Common myeloid progenitor, CD34-positive (primary cell): ENCODE results near the gene TLCD3B.

Source experiments
- CTCF ChIA-PET: fragments of 350-600 bp; sonication (Branson Sonifier 250); formaldehyde crosslinking; loops from one replicate; lab custom pipeline; 2021; ENCODE audit warnings: antibody characterized with exemption; lab: Charles Lee
- POLR2A ChIA-PET: fragments of 350-600 bp; sonication (Branson Sonifier 250); formaldehyde crosslinking; loops from one replicate; lab custom pipeline; 2021; ENCODE audit warnings: antibody characterized with exemption; lab: Charles Lee
- DNase-seq, 3 donors: peaks; one replicate each; pipeline versions ENCODE4 v3.0.0 to v3.0.0-alpha.2; 2013
- H3K27ac ChIP-seq, 2 experiments: 1 replicate in 1 of 2; 2 replicates in 1 of 2; pipeline ENCODE4 v1.7.0; 2013; ENCODE audit warnings: inconsistent platforms in 2 of 2, low read length in 2 of 2, mild to moderate bottlenecking in 2 of 2, low read depth in 1 of 2, moderate library complexity in 1 of 2; ENCODE audit not compliant: severe bottlenecking in 2 of 2, insufficient read depth in 1 of 2, poor library complexity in 1 of 2
- H3K27me3 ChIP-seq, 5 experiments: replicated peaks in 2 of 5; 1 replicate in 3 of 5; 2 replicates in 2 of 5; pipeline versions ENCODE4 v1.6.1 to v1.7.0; 2013; ENCODE audit warnings: low read length in 4 of 5, mild to moderate bottlenecking in 2 of 5, moderate library complexity in 2 of 5, inconsistent platforms in 1 of 5; ENCODE audit not compliant: insufficient read depth in 5 of 5, control insufficient read depth in 4 of 5
- H3K36me3 ChIP-seq, 4 experiments: 1 replicate in 2 of 4; 2 replicates in 2 of 4; pipeline versions ENCODE4 v1.6.1 to v1.7.0; 2013; ENCODE audit warnings: low read length in 3 of 4, control low read depth in 1 of 4, mild to moderate bottlenecking in 1 of 4; ENCODE audit not compliant: control insufficient read depth in 4 of 4, insufficient read depth in 4 of 4
- H3K4me1 ChIP-seq, 4 experiments: 1 replicate in 3 of 4; 2 replicates in 1 of 4; pipeline versions ENCODE4 v1.6.1 to v1.7.1; 2013; ENCODE audit warnings: low read length in 3 of 4, mild to moderate bottlenecking in 3 of 4, control low read depth in 1 of 4, inconsistent platforms in 1 of 4, moderate library complexity in 1 of 4; ENCODE audit not compliant: control insufficient read depth in 4 of 4, insufficient read depth in 4 of 4; ENCODE audit errors: control extremely low read depth in 1 of 4
- H3K4me3 ChIP-seq, 7 experiments: 1 replicate in 4 of 7; 2 replicates in 3 of 7; pipeline versions ENCODE4 v1.5.1 to v1.7.0; 2013; ENCODE audit warnings: mild to moderate bottlenecking in 7 of 7, low read length in 6 of 7, moderate library complexity in 6 of 7, inconsistent platforms in 2 of 7, low read depth in 2 of 7, control low read depth in 1 of 7; ENCODE audit not compliant: insufficient read depth in 4 of 7, control insufficient read depth in 1 of 7; ENCODE audit errors: extremely low read depth in 1 of 7
- H3K9me3 ChIP-seq, 5 experiments: 1 replicate in 4 of 5; 2 replicates in 1 of 5; pipeline versions ENCODE4 v1.6.1 to v1.7.1; 2013; ENCODE audit warnings: low read length in 4 of 5, mild to moderate bottlenecking in 2 of 5, inconsistent platforms in 1 of 5, low read depth in 1 of 5, moderate library complexity in 1 of 5; ENCODE audit not compliant: control insufficient read depth in 4 of 5, insufficient read depth in 2 of 5; ENCODE audit errors: control extremely low read depth in 1 of 5
- WGBS: methylation state at CpG from one replicate; pipeline ENCODE4 v1.1.5; 2013; ENCODE audit not compliant: insufficient coverage; 5-methylcytosine and 5-hydroxymethylcytosine counted together

The TLCD3B gene

GRCh38 chr16:29990034-29990433, 41.0 kb downstream of the TLCD3B start:
- Histone ChIP-seq H3K27me3 (no peaks in the 10 kb centered on the region), H3K36me3 (peaks cover 15 to 89% (median 65%) of the 10 kb centered on the region in 4 experiments), H3K27ac (no peak overlapping the region), H3K9me3 (no peaks in the 10 kb centered on the region), H3K4me3 (no peak overlapping the region), H3K4me1 (peaks cover 0 to 12% (median 8%) of the 10 kb centered on the region in 4 experiments)
- ChIA-PET CTCF (interaction anchor here (0.8 kb wide), 1 partner anchor 14 kb away, joined by 3 read pairs; no protein-coding TSS in a partner anchor), POLR2A (no interaction called here)
- no CpG with 5 or more reads among the region's 2 CpGs for WGBS
- no peak for DNase-seq

GRCh38 chr16:29989111-29989858, 41.8 kb downstream of the TLCD3B start:
- 98% methylated on average over 18 of the region's 23 CpGs for WGBS
- Histone ChIP-seq H3K4me3 (no peak overlapping the region), H3K4me1 (peaks cover 0 to 4% (median under 1%) of the 10 kb centered on the region in 4 experiments), H3K27me3 (no peaks in the 10 kb centered on the region), H3K9me3 (no peaks in the 10 kb centered on the region), H3K36me3 (peaks cover 15 to 97% (median 72%) of the 10 kb centered on the region in 4 experiments), H3K27ac (no peak overlapping the region)
- no peak for DNase-seq
- POLR2A ChIA-PET, result interaction anchor here (0.5 kb wide), 1 partner anchor 53 kb away, joined by 3 read pairs; no protein-coding TSS in a partner anchor
- CTCF ChIA-PET, result interaction anchor here (0.8 kb wide), 1 partner anchor 14 kb away, joined by 3 read pairs; no protein-coding TSS in a partner anchor

- CTCF ChIA-PET, result no interaction called here
- H3K27me3 ChIP-seq, result no peaks in the 10 kb centered on the region
- H3K27ac ChIP-seq, result no peak overlapping the region
- no peaks in the 10 kb centered on the region for H3K4me1 ChIP-seq
- DNase-seq, result no peak
- POLR2A ChIA-PET, result no interaction called here
- 98% methylated on average over 15 of the region's 17 CpGs for WGBS
- no peak overlapping the region for H3K4me3 ChIP-seq
- no peaks in the 10 kb centered on the region for H3K9me3 ChIP-seq
- H3K36me3 ChIP-seq, result peaks cover 18 to 99% (median 79%) of the 10 kb centered on the region in 4 experiments
Measured at GRCh38 chr16:29988346-29989075, 42.6 kb downstream of the TLCD3B start.

- no peak overlapping the region for H3K27ac ChIP-seq
- H3K4me3 ChIP-seq, result no peak overlapping the region
- no peaks in the 10 kb centered on the region for H3K27me3 ChIP-seq
- POLR2A ChIA-PET, result no interaction called here
- no peaks in the 10 kb centered on the region for H3K9me3 ChIP-seq
- DNase-seq, result no peak
- H3K4me1 ChIP-seq, result no peaks in the 10 kb centered on the region
- H3K36me3 ChIP-seq, result peaks cover 18 to 99% (median 77%) of the 10 kb centered on the region in 4 experiments
- 99% methylated on average over 28 of the region's 35 CpGs for WGBS
- CTCF ChIA-PET, result interaction anchor here (1.1 to 1.5 kb wide), 3 partner anchors 10 to 19 kb away, joined by 3 to 5 read pairs (median 4); no protein-coding TSS in a partner anchor
Measured at GRCh38 chr16:29987371-29988085, 43.5 kb downstream of the TLCD3B start.

- ChIA-PET POLR2A (no interaction called here), CTCF (interaction anchor here (1.1 to 1.5 kb wide), 3 partner anchors 9 to 20 kb away, joined by 3 to 5 read pairs (median 4); no protein-coding TSS in a partner anchor)
- Histone ChIP-seq H3K36me3 (peaks cover 16 to 99% (median 77%) of the 10 kb centered on the region in 4 experiments), H3K27ac (no peak overlapping the region), H3K9me3 (no peaks in the 10 kb centered on the region), H3K27me3 (no peaks in the 10 kb centered on the region), H3K4me3 (no peak overlapping the region), H3K4me1 (no peaks in the 10 kb centered on the region)
- no peak for DNase-seq
- WGBS, result 100% methylated on average over 2 of the region's 5 CpGs
Measured at GRCh38 chr16:29986931-29987330, 44.1 kb downstream of the TLCD3B start.

GRCh38 chr16:29986231-29986630, 44.8 kb downstream of the TLCD3B start:
- ChIA-PET POLR2A (no interaction called here), CTCF (interaction anchor here (0.6 to 1.5 kb wide), 6 partner anchors 9 to 69 kb away, joined by 3 to 5 read pairs (median 3); no protein-coding TSS in a partner anchor)
- H3K9me3 ChIP-seq, result no peaks in the 10 kb centered on the region
- no peaks in the 10 kb centered on the region for H3K27me3 ChIP-seq
- no peak overlapping the region for H3K27ac ChIP-seq
- DNase-seq, result no peak
- 100% methylated on average over 19 of the region's 20 CpGs for WGBS
- H3K4me3 ChIP-seq, result no peak overlapping the region
- H3K36me3 ChIP-seq, result peaks cover 12 to 99% (median 75%) of the 10 kb centered on the region in 4 experiments
- no peaks in the 10 kb centered on the region for H3K4me1 ChIP-seq
